Glutamatergic neuron (in vitro differentiated cells): ENCODE data around the gene ATXN7L3. TPM values are rescaled to one million over a fixed set of nuclear protein-coding genes. Genes with fewer than 3 reads are reported as not detected.
A peak's percentile ranks its signal among the peaks of the same experiment; 100 is the strongest.

Experiments
- DNase-seq: peaks from one replicate; pipeline ENCODE4 v3.0.0; 2022
- H3K27ac Mint-ChIP-seq: one replicate; pipeline ENCODE4 v1.8.0; 2020; ENCODE audit warnings: mild to moderate bottlenecking, mixed read lengths, inconsistent platforms; ENCODE audit not compliant: unreplicated experiment
- H3K27me3 Mint-ChIP-seq: one replicate; pipeline ENCODE4 v1.8.0; 2020; ENCODE audit warnings: mild to moderate bottlenecking, moderate library complexity, mixed read lengths, inconsistent platforms; ENCODE audit not compliant: unreplicated experiment
- H3K36me3 Mint-ChIP-seq: one replicate; pipeline ENCODE4 v1.8.0; 2020; ENCODE audit warnings: mild to moderate bottlenecking, mixed read lengths, inconsistent platforms; ENCODE audit not compliant: unreplicated experiment
- H3K4me1 Mint-ChIP-seq: one replicate; pipeline ENCODE4 v1.8.0; 2020; ENCODE audit warnings: mild to moderate bottlenecking, low read depth, mixed read lengths, inconsistent platforms; ENCODE audit not compliant: unreplicated experiment
- H3K4me3 Mint-ChIP-seq: one replicate; pipeline ENCODE4 v1.8.0; 2020; ENCODE audit warnings: mild to moderate bottlenecking, mixed read lengths, inconsistent platforms; ENCODE audit not compliant: unreplicated experiment
- H3K9me3 Mint-ChIP-seq: one replicate; pipeline ENCODE4 v1.8.0; 2020; ENCODE audit warnings: mild to moderate bottlenecking, moderate library complexity, mixed read lengths, inconsistent platforms; ENCODE audit not compliant: unreplicated experiment
- total RNA-seq: library from RNA; stranded (reverse); fragmentation: NEBNext Ultra II Directional; extraction: Animal tissue kit (Norgen Biotek cat#: 25700); gene quantifications from one replicate; pipeline ENCODE4 v1.2.1, GENCODE V29; 2021; ENCODE audit not compliant: unreplicated experiment
- TF ChIP-seq, protein P1 (sequence below): fragments of 200-600 bp; sonication (generic); IDR thresholded peaks from one replicate; pipeline ENCODE4 v1.5.0; 2021; ENCODE audit not compliant: partially characterized antibody, unreplicated experiment

ATXN7L3 gene
- total RNA-seq, 1 donor from 2014 or later, result 146 TPM

- peaks cover 25% of the 10 kb centered on the region for H3K4me1 Mint-ChIP-seq
Measured at GRCh38 chr17:44200478-44201155, 933 bp upstream of the ATXN7L3 start.

GRCh38 chr17:44198721-44199552 is 747 bp downstream of the ATXN7L3 start:
- peak; percentile 74 for DNase-seq
- Mint-ChIP-seq H3K27ac (peak overlapping the region; percentile 17), H3K36me3 (no peaks in the 10 kb centered on the region), H3K4me3 (peak overlapping the region; percentile 81), H3K4me1 (peaks cover 24% of the 10 kb centered on the region), H3K9me3 (peaks cover 9% of the 10 kb centered on the region), H3K27me3 (peaks cover 7% of the 10 kb centered on the region)
- TF ChIP-seq, protein P1, sequence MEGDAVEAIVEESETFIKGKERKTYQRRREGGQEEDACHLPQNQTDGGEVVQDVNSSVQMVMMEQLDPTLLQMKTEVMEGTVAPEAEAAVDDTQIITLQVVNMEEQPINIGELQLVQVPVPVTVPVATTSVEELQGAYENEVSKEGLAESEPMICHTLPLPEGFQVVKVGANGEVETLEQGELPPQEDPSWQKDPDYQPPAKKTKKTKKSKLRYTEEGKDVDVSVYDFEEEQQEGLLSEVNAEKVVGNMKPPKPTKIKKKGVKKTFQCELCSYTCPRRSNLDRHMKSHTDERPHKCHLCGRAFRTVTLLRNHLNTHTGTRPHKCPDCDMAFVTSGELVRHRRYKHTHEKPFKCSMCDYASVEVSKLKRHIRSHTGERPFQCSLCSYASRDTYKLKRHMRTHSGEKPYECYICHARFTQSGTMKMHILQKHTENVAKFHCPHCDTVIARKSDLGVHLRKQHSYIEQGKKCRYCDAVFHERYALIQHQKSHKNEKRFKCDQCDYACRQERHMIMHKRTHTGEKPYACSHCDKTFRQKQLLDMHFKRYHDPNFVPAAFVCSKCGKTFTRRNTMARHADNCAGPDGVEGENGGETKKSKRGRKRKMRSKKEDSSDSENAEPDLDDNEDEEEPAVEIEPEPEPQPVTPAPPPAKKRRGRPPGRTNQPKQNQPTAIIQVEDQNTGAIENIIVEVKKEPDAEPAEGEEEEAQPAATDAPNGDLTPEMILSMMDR, result no peak

More at GRCh38 chr17:44200478-44201155, 933 bp upstream of the ATXN7L3 start:
- TF ChIP-seq, protein P1, result no peak
- Mint-ChIP-seq H3K4me3 (peak overlapping the region; percentile 93), H3K27me3 (peaks cover 8% of the 10 kb centered on the region), H3K9me3 (peaks cover 9% of the 10 kb centered on the region), H3K27ac (peak overlapping the region; percentile 92), H3K36me3 (no peaks in the 10 kb centered on the region)
- DNase-seq, result peak; percentile 71

GRCh38 chr17:44197980-44198720 is 1.5 kb downstream of the ATXN7L3 start:
- Mint-ChIP-seq H3K36me3 (no peaks in the 10 kb centered on the region), H3K27me3 (peaks cover 7% of the 10 kb centered on the region), H3K4me3 (peak overlapping the region; percentile 81), H3K4me1 (peaks cover 16% of the 10 kb centered on the region), H3K27ac (peak overlapping the region; percentile 82), H3K9me3 (peaks cover 7% of the 10 kb centered on the region)
- no peak for DNase-seq
- TF ChIP-seq, protein P1, result no peak

- Mint-ChIP-seq H3K4me3 (peak overlapping the region; percentile 42), H3K9me3 (peaks cover 7% of the 10 kb centered on the region), H3K27ac (peak overlapping the region; percentile 67), H3K36me3 (no peaks in the 10 kb centered on the region), H3K27me3 (peaks cover 7% of the 10 kb centered on the region), H3K4me1 (peaks cover 11% of the 10 kb centered on the region)
- no peak for DNase-seq
- TF ChIP-seq, protein P1, result no peak
Measured at GRCh38 chr17:44197107-44197506, 2.6 kb downstream of the ATXN7L3 start.
